ENCODE data around the gene TLX2.
"Not testable (repeated sequence)": the region's sequence is repeated elsewhere in the genome, so short reads cannot be mapped to it uniquely, and the experiment has no call there.

TLX2 gene

GRCh38 chr2:74554820-74555531 lies 40.7 kb downstream of the TLX2 start:
- DNase-seq (ENCODE audit: low spot score) = no peak

- no peak for DNase-seq (ENCODE audit: low spot score)
Observed at GRCh38 chr2:74555610-74556103, 41.4 kb downstream of the TLX2 start.

GRCh38 chr2:74556159-74556558 lies 41.9 kb downstream of the TLX2 start:
- DNase-seq (ENCODE audit: low spot score) = no peak

- no peak for DNase-seq (ENCODE audit: low spot score)
Observed at GRCh38 chr2:74556831-74557370, 42.7 kb downstream of the TLX2 start.

GRCh38 chr2:74558284-74559230 lies 44.3 kb downstream of the TLX2 start:
- no peak for DNase-seq (ENCODE audit: low spot score)

GRCh38 chr2:74559912-74560311 lies 45.7 kb downstream of the TLX2 start:
- no peak for DNase-seq (ENCODE audit: low spot score)

GRCh38 chr2:74560591-74560990 lies 46.3 kb downstream of the TLX2 start:
- DNase-seq (ENCODE audit: low spot score) = no peak

GRCh38 chr2:74561022-74561421 lies 46.8 kb downstream of the TLX2 start:
- DNase-seq (ENCODE audit: low spot score) = not testable (repeated sequence)

- DNase-seq (ENCODE audit: low spot score) = no peak
Observed at GRCh38 chr2:74562126-74562775, 48.0 kb downstream of the TLX2 start.

- no peak for DNase-seq (ENCODE audit: low spot score)
Observed at GRCh38 chr2:74564222-74564621, 50.0 kb downstream of the TLX2 start.

- no peak for DNase-seq (ENCODE audit: low spot score)
Observed at GRCh38 chr2:74566076-74566753, 52.0 kb downstream of the TLX2 start.

- peak; percentile 86 for DNase-seq (ENCODE audit: low spot score)
Observed at GRCh38 chr2:74566754-74567085, 52.5 kb downstream of the TLX2 start.

Measured in AG08395 (cell line).